ENCODE data around the gene RAB17.

RAB17 gene

GRCh38 chr2:237577956-237578870 is 12.3 kb downstream of the RAB17 start (continued):
- TF ChIP-seq, protein P1, sequence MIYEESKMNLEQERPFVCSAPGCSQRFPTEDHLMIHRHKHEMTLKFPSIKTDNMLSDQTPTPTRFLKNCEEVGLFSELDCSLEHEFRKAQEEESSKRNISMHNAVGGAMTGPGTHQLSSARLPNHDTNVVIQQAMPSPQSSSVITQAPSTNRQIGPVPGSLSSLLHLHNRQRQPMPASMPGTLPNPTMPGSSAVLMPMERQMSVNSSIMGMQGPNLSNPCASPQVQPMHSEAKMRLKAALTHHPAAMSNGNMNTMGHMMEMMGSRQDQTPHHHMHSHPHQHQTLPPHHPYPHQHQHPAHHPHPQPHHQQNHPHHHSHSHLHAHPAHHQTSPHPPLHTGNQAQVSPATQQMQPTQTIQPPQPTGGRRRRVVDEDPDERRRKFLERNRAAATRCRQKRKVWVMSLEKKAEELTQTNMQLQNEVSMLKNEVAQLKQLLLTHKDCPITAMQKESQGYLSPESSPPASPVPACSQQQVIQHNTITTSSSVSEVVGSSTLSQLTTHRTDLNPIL (CRISPR knock-in tag; IDR thresholded peaks at IDR 0.05; ENCODE audit: low read depth): no peak
- no peak for TF ChIP-seq TOX (CRISPR knock-in tag; IDR thresholded peaks at IDR 0.05; ENCODE audit: borderline replicate concordance)

- no peak for ATAC-seq
Measured at GRCh38 chr2:237577458-237577857, 13.1 kb downstream of the RAB17 start.

GRCh38 chr2:237576974-237577373 is 13.6 kb downstream of the RAB17 start:
- no peak for ATAC-seq
- TF ChIP-seq ZNF70 (CRISPR knock-in tag; IDR thresholded peaks at IDR 0.05): no peak
- no peak for TF ChIP-seq BACH2 (CRISPR knock-in tag; IDR thresholded peaks at IDR 0.05; ENCODE audit: borderline replicate concordance)
- TF ChIP-seq GLIS3 (CRISPR knock-in tag; IDR thresholded peaks at IDR 0.05): no peak
- no peak for TF ChIP-seq ZNF565 (CRISPR knock-in tag; conservative IDR thresholded peaks at IDR 0.05; ENCODE audit: low read depth)
- TF ChIP-seq SNAI2 (CRISPR knock-in tag; IDR thresholded peaks at IDR 0.05): no peak
- no peak for TF ChIP-seq RARB (CRISPR knock-in tag; IDR thresholded peaks at IDR 0.05)
- TF ChIP-seq, protein P2, sequence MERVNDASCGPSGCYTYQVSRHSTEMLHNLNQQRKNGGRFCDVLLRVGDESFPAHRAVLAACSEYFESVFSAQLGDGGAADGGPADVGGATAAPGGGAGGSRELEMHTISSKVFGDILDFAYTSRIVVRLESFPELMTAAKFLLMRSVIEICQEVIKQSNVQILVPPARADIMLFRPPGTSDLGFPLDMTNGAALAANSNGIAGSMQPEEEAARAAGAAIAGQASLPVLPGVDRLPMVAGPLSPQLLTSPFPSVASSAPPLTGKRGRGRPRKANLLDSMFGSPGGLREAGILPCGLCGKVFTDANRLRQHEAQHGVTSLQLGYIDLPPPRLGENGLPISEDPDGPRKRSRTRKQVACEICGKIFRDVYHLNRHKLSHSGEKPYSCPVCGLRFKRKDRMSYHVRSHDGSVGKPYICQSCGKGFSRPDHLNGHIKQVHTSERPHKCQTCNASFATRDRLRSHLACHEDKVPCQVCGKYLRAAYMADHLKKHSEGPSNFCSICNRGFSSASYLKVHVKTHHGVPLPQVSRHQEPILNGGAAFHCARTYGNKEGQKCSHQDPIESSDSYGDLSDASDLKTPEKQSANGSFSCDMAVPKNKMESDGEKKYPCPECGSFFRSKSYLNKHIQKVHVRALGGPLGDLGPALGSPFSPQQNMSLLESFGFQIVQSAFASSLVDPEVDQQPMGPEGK (CRISPR knock-in tag; IDR thresholded peaks at IDR 0.05; ENCODE audit: borderline replicate concordance): no peak
- TF ChIP-seq, protein P1 (CRISPR knock-in tag; IDR thresholded peaks at IDR 0.05; ENCODE audit: low read depth): no peak
- TF ChIP-seq TOX (CRISPR knock-in tag; IDR thresholded peaks at IDR 0.05; ENCODE audit: borderline replicate concordance): no peak
- TF ChIP-seq ZFP3 (CRISPR knock-in tag; IDR thresholded peaks at IDR 0.05): no peak
- TF ChIP-seq ZFP30 (CRISPR knock-in tag; IDR thresholded peaks at IDR 0.05): no peak
- TF ChIP-seq CSRNP3 (CRISPR knock-in tag; IDR thresholded peaks at IDR 0.05): no peak
- TF ChIP-seq ISL1 (CRISPR knock-in tag; IDR thresholded peaks at IDR 0.05): no peak
- no peak for TF ChIP-seq ZC3H10 (CRISPR knock-in tag; IDR thresholded peaks at IDR 0.05)
- TF ChIP-seq PPARA (CRISPR knock-in tag; IDR thresholded peaks at IDR 0.05; ENCODE audit: borderline replicate concordance): no peak

More at GRCh38 chr2:237577458-237577857, 13.1 kb downstream of the RAB17 start:
- no peak for TF ChIP-seq BACH2 (CRISPR knock-in tag; IDR thresholded peaks at IDR 0.05; ENCODE audit: borderline replicate concordance)
- no peak for TF ChIP-seq ZFP3 (CRISPR knock-in tag; IDR thresholded peaks at IDR 0.05)
- TF ChIP-seq ISL1 (CRISPR knock-in tag; IDR thresholded peaks at IDR 0.05): no peak
- no peak for TF ChIP-seq ESRRG (CRISPR knock-in tag; IDR thresholded peaks at IDR 0.05)
- TF ChIP-seq ZFP30 (CRISPR knock-in tag; IDR thresholded peaks at IDR 0.05): no peak
- no peak for TF ChIP-seq CSRNP3 (CRISPR knock-in tag; IDR thresholded peaks at IDR 0.05)
- TF ChIP-seq ARNTL (CRISPR knock-in tag; IDR thresholded peaks at IDR 0.05; ENCODE audit: borderline replicate concordance, low read depth): no peak
- no peak for TF ChIP-seq SNAI2 (CRISPR knock-in tag; IDR thresholded peaks at IDR 0.05)
- TF ChIP-seq ZNF8 (CRISPR knock-in tag; IDR thresholded peaks at IDR 0.05): no peak
- no peak for TF ChIP-seq PPARA (CRISPR knock-in tag; IDR thresholded peaks at IDR 0.05; ENCODE audit: borderline replicate concordance)

All from SK-N-SH treated with all-trans-retinoic acid at 6 μM for 48 hours (cell line).